Measurements from ENCODE around the gene ISOC2.
A peak's percentile ranks its signal among the peaks of the same experiment; 100 is the strongest.
"Not testable (repeated sequence)": the region's sequence is repeated elsewhere in the genome, so short reads cannot be mapped to it uniquely, and the experiment has no call there.

Gene ISOC2

GRCh38 chr19:55461259-55461973 is at the start of gene ISOC2:
ISOC2 (minus strand) TSS chr19:55461642; CDS start chr19:55456486, 5,156 bp downstream.
- peak; percentile 100 for DNase-seq

GRCh38 chr19:55508120-55508519 is 46.7 kb upstream of the ISOC2 start:
- DNase-seq = no peak

GRCh38 chr19:55504981-55505380 is 43.5 kb upstream of the ISOC2 start:
- no peak for DNase-seq

- DNase-seq = no peak
These were observed 42.8 kb upstream of the ISOC2 start for GRCh38 chr19:55504252-55504603.

GRCh38 chr19:55503502-55504251 is 42.2 kb upstream of the ISOC2 start:
- peak; percentile 93 for DNase-seq

GRCh38 chr19:55503157-55503501 is 41.7 kb upstream of the ISOC2 start:
- DNase-seq = no peak

- DNase-seq = no peak
These were observed 40.9 kb upstream of the ISOC2 start for GRCh38 chr19:55502197-55502952.

GRCh38 chr19:55500368-55500952 is 39.0 kb upstream of the ISOC2 start:
- DNase-seq = no peak

- DNase-seq = no peak
These were observed 36.9 kb upstream of the ISOC2 start for GRCh38 chr19:55498246-55498840.

GRCh38 chr19:55497763-55498162 is 36.3 kb upstream of the ISOC2 start:
- DNase-seq = no peak

GRCh38 chr19:55496820-55497219 is 35.4 kb upstream of the ISOC2 start:
- not testable (repeated sequence) for DNase-seq

- DNase-seq = no peak
These were observed 34.4 kb upstream of the ISOC2 start for GRCh38 chr19:55495646-55496349.

- DNase-seq = no peak
These were observed 32.8 kb upstream of the ISOC2 start for GRCh38 chr19:55494172-55494761.

GRCh38 chr19:55493645-55494171 is 32.3 kb upstream of the ISOC2 start:
- DNase-seq = no peak

GRCh38 chr19:55493052-55493644 is 31.7 kb upstream of the ISOC2 start:
- no peak for DNase-seq

GRCh38 chr19:55492362-55492944 is 31.0 kb upstream of the ISOC2 start:
- DNase-seq = no peak

GRCh38 chr19:55491546-55492360 is 30.3 kb upstream of the ISOC2 start:
- no peak for DNase-seq

GRCh38 chr19:55490478-55491432 is 29.3 kb upstream of the ISOC2 start:
- DNase-seq = no peak

Measured in activated CD4-positive, alpha-beta T cell treated with anti-CD3 and anti-CD28 coated beads, Interleukin-2, amount 50 U/mL, for 1 hour (primary cell).